OCI-LY3 (cell line): ENCODE measurements around the gene CHN2.

ENCODE experiments used
- H2AFZ ChIP-seq: fragments of 200-600, 300-600 bp; shearing (Covaris generic); 2 replicates; pipeline ENCODE4 v1.6.0; 2014; ENCODE audit warnings: antibody characterized with exemption, low read depth, low read length
- H3K27ac ChIP-seq: fragments of 200-600, 300-600 bp; sonication (generic); 2 replicates; pipeline ENCODE4 v1.5.1; 2014; ENCODE audit warnings: mild to moderate bottlenecking, low read length, moderate library complexity, mixed read lengths
- H3K27me3 ChIP-seq: fragments of 200-600, 300-600 bp; sonication (generic); 2 replicates; pipeline ENCODE4 v1.6.1; 2014; ENCODE audit warnings: low read depth, low read length, mixed read lengths
- H3K36me3 ChIP-seq: fragments of 200-600, 300-600 bp; sonication (generic); replicated peaks from 2 replicates; pipeline ENCODE3; 2014; ENCODE audit warnings: low read depth, low read length, mixed read lengths
- H3K4me1 ChIP-seq: fragments of 300-600, 200-600 bp; sonication (generic); 2 replicates; pipeline ENCODE4 v1.6.1; 2014; ENCODE audit warnings: low read length, mixed read lengths
- H3K4me2 ChIP-seq: fragments of 200-600, 300-600 bp; sonication (generic); 2 replicates; pipeline ENCODE4 v1.6.1; 2014; ENCODE audit warnings: low read length, mixed read lengths
- H3K4me3 ChIP-seq: fragments of 300-600, 200-600 bp; sonication (generic); 2 replicates; pipeline ENCODE4 v1.5.1; 2014; ENCODE audit warnings: antibody characterized with exemption, mild to moderate bottlenecking, low read length, moderate library complexity
- H3K79me2 ChIP-seq: fragments of 300-600, 200-600 bp; shearing (Covaris generic); 2 replicates; pipeline ENCODE4 v1.6.1; 2014; ENCODE audit warnings: mild to moderate bottlenecking, low read length, mixed read lengths
- H3K9ac ChIP-seq: fragments of 300-600, 200-600 bp; shearing (Covaris generic); 2 replicates; pipeline ENCODE4 v1.6.0; 2014; ENCODE audit warnings: mild to moderate bottlenecking, low read length, moderate library complexity
- H3K9me3 ChIP-seq: fragments of 200-600, 300-600 bp; shearing (Covaris generic); 2 replicates; pipeline ENCODE4 v1.6.1; 2014; ENCODE audit warnings: low read length, mixed read lengths; ENCODE audit not compliant: insufficient read depth
- H4K20me1 ChIP-seq: fragments of 200-600, 300-600 bp; sonication (generic); 2 replicates; pipeline ENCODE4 v1.6.1; 2016; ENCODE audit warnings: low read length, mixed read lengths; ENCODE audit not compliant: insufficient read depth
- CTCF ChIP-seq: fragments of 200-600, 300-600 bp; sonication (generic); IDR thresholded peaks from 2 replicates; pipeline ENCODE4 v1.5.1; 2014; ENCODE audit warnings: antibody characterized with exemption, low read length, low read depth
- EZH2phosphoT487 ChIP-seq: fragments of 200-600 bp; shearing (Covaris generic); IDR thresholded peaks from 2 replicates; pipeline ENCODE4 v1.6.1; 2018; ENCODE audit warnings: antibody characterized with exemption, mixed run types, low read depth

CHN2 gene

GRCh38 chr7:29476916-29477315 is 282.3 kb downstream of the CHN2 start:
- Histone ChIP-seq H3K9ac (no peak overlapping the region), H3K27me3 (peaks cover 11% of the 10 kb centered on the region), H3K27ac (no peak overlapping the region), H3K4me1 (no peaks in the 10 kb centered on the region), H3K9me3 (no peaks in the 10 kb centered on the region), H3K36me3 (no peaks in the 10 kb centered on the region), H3K79me2 (no peaks in the 10 kb centered on the region), H4K20me1 (no peaks in the 10 kb centered on the region), H3K4me3 (no peak overlapping the region), H3K4me2 (no peak overlapping the region), H2AFZ (no peak overlapping the region)
- TF ChIP-seq EZH2phosphoT487, result no peak
- no peak for TF ChIP-seq CTCF

GRCh38 chr7:29478226-29478625 is 283.7 kb downstream of the CHN2 start:
- H3K27ac ChIP-seq, result no peak overlapping the region
- no peak for TF ChIP-seq EZH2phosphoT487
- H3K9ac ChIP-seq, result no peak overlapping the region
- H2AFZ ChIP-seq, result no peak overlapping the region
- no peaks in the 10 kb centered on the region for H3K9me3 ChIP-seq
- H3K4me2 ChIP-seq, result no peak overlapping the region
- H3K79me2 ChIP-seq, result no peaks in the 10 kb centered on the region
- no peaks in the 10 kb centered on the region for H4K20me1 ChIP-seq
- no peaks in the 10 kb centered on the region for H3K36me3 ChIP-seq
- no peak overlapping the region for H3K4me3 ChIP-seq
- H3K27me3 ChIP-seq, result peaks cover 11% of the 10 kb centered on the region
- no peaks in the 10 kb centered on the region for H3K4me1 ChIP-seq

GRCh38 chr7:29478687-29479240 is 284.2 kb downstream of the CHN2 start:
- H3K36me3 ChIP-seq, result no peaks in the 10 kb centered on the region
- H3K4me2 ChIP-seq, result no peak overlapping the region
- H3K9me3 ChIP-seq, result no peaks in the 10 kb centered on the region
- no peaks in the 10 kb centered on the region for H3K4me1 ChIP-seq
- no peak overlapping the region for H3K27ac ChIP-seq
- H2AFZ ChIP-seq, result no peak overlapping the region
- no peak for TF ChIP-seq CTCF
- TF ChIP-seq EZH2phosphoT487, result no peak
- H4K20me1 ChIP-seq, result no peaks in the 10 kb centered on the region
- peaks cover 11% of the 10 kb centered on the region for H3K27me3 ChIP-seq
- H3K9ac ChIP-seq, result no peak overlapping the region
- no peaks in the 10 kb centered on the region for H3K79me2 ChIP-seq
- H3K4me3 ChIP-seq, result no peak overlapping the region

GRCh38 chr7:29479301-29480200 is 285.0 kb downstream of the CHN2 start:
- H3K4me3 ChIP-seq, result no peak overlapping the region

More at GRCh38 chr7:29479301-29480200, 285.0 kb downstream of the CHN2 start:
- Histone ChIP-seq H3K4me2 (no peak overlapping the region), H3K27ac (no peak overlapping the region), H3K9ac (no peak overlapping the region), H4K20me1 (no peaks in the 10 kb centered on the region), H3K79me2 (no peaks in the 10 kb centered on the region), H3K36me3 (no peaks in the 10 kb centered on the region), H2AFZ (no peak overlapping the region), H3K27me3 (peaks cover 6% of the 10 kb centered on the region), H3K9me3 (no peaks in the 10 kb centered on the region), H3K4me1 (no peaks in the 10 kb centered on the region)
- TF ChIP-seq EZH2phosphoT487 (no peak), CTCF (no peak)
